HUDEP-2 (cell line): ENCODE measurements around the gene APOL1.
"Not testable (repeated sequence)": the region's sequence is repeated elsewhere in the genome, so short reads cannot be mapped to it uniquely, and the experiment has no call there.

Source experiments
- DNase-seq, 76 experiments: peaks; one replicate each; lab custom pipeline; 2025; ENCODE audit not compliant: unreplicated experiment in 76 of 76; lab: John Stamatoyannopoulos, UW

Gene APOL1

DNA sequence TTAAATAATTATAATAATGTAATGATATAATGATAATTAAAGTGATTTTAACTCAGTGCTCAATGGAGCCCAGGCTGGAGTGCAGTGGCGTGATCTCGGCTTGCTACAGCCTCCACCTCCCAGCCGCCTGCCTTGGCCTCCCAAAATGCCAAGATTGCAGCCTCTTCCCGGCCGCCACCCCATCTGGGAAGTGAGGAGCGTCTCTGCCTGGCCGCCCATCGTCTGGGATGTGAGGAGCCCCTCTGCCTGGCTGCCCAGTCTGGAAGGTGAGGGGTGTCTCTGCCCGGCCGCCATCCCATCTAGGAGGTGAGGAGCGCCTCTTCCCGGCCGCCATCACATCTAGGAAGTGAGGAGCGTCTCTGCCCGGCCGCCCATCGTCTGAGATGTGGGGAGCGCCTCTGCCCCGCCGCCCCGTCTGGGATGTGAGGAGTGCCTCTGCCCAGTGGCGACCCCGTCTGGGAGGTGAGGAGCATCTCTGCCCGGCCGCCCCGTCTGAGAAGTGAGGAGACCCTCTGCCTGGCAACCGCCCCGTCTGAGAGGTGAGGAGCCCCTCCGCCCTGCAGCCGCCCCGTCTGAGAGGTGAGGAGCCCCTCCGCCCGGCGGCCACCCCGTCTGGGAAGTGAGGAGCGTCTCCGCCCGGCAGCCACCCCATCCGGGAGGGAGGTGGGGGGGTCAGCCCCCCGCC is 37.6 kb downstream of the APOL1 start:
- DNase-seq = not testable (repeated sequence)

DNA sequence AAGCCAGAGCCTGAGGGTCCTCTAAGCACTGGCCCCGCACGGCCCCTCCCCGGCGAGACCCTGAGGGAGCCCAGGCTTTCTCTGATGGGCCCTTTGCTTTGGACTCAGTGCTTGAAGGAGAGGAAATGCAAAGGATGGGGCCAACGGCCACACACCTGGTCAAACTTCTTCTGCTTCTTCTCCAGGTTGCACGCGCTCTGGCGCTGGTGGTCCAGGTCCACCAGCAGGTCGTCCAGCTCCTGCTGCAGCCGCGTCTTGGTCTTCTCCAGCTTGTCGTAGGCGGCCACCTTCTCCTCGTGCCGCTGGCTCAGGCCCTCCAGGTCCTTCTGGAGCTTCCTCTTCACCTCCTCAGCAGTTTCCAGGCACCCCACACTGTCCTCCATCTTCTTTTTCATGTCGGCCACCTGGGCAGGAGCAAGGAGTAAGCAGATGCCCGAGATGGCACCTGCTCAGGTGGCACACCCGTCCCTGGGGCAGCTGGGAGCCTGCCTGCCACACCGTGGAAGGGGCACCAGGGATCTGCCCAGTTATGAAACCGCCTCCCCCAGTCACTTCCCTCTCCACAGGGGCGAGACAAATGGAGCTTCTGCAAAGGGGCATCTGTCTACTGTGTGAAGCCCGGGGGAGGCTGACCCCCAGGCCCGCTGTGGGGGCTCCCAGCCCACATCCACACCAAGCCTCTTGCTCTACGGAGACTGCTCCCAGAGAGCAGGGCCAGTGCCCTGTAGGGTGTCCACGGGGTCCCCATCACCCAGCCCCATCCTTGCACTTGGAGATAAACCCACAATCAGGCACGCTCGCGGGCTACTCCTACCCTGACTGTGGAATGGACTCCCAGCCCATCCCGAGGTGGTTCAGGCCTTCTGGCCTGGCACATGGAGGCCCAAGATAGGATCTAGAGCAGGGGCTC is 39.2 kb downstream of the APOL1 start:
- no peak for DNase-seq

DNA sequence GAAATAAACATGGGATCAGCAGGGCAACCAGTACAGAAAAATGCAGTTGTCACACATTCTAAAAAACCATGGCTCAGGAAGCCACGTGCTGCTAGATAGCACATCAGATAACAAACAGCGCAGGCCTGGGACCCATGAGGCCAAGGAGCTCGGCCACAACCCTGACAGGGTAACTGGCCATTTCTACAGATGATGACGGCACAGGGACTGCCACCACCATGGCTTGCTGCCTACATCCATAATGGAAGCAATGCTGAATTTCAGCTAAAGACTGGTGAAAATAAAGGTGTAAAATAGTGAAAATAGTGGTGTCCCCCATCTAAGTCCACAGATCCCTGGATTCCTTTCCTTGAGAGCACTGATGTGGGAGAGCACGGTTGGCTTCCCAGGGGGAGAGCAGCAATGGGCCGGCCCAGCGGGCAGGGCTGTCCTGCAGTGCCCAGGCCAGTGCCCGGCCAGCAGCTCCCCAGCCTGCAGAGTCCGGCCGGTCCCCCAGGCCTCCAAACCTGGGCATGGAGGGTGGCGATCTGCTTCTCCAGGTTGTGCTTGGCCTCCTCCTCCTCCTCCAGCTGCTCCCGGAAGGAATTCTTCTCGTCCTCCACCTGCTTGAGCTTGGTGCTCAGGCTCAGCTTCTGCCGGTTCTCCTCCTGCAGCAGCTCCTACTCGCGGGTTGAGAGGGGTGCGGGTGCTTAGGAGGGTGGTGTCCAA is 40.0 kb downstream of the APOL1 start:
- DNase-seq = no peak

DNA sequence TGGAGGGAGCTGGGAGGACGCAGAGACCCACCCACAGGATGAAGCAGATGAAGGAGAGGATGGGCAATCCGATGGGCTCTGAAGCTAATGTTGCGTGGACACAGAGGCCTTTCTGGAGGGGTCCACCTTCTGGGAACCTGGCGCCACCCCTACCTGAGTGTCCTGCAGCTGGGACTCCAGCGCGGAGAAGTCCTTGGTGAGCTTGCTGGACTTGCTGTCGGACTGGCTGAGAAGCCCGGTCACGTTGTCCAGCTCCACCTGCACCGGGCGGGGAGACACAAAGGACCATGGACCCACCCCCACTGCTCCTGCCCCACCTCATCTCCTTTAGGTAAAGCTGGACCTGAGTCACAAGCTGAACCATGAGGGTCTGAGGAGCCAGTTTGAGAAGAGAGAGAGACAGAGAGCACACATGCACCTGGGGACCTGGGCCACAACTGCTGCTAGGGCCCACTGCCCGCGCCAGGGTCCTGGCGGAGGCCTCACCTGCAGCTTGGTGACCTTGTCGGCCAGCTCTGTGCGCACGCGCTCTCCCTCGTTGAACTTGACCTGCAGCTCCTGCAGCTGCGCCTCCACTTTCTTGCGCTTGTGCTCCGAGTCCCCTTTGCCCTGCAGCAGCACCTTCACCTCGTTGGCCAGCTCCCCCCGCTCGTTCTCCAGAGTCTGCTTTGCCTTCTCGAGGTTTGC is 40.8 kb downstream of the APOL1 start:
- DNase-seq = no peak

DNA sequence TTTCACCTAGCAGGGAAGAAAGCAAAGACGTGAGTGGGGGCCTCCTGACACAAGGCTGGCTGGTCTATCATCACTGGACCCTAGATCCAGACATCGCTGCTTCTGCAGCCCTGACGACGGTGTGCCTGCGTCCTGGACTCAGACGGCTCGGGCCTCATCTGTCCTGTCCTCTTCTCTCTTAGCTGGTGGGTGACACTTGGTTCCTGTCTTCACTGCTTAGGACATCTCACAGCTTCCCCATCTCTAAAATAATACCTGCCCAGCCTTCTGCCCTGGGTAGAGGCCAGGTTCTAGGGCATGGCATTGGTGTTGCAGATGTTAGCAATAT is 41.3 kb downstream of the APOL1 start:
- DNase-seq = no peak

DNA sequence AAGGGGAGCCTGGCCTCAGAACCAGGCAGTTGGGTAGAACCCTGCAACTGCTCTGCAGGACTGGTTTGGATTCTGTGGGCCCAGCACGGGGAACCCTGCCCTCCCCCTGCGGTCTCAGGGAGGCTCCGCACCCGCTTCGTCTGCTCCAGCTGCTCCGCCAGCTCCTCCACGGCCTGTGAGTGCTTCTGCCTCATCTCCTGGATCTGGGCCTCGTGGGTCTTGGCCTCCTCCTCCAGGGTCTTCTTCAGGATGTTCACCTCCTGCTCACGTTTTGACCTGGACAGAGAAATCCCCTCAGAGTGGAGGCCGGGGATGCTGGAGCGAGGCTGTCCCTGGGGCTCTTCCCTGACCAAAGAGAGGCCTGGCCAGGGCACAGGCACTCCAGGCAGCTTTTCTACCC is 41.9 kb downstream of the APOL1 start:
- no peak for DNase-seq

DNA sequence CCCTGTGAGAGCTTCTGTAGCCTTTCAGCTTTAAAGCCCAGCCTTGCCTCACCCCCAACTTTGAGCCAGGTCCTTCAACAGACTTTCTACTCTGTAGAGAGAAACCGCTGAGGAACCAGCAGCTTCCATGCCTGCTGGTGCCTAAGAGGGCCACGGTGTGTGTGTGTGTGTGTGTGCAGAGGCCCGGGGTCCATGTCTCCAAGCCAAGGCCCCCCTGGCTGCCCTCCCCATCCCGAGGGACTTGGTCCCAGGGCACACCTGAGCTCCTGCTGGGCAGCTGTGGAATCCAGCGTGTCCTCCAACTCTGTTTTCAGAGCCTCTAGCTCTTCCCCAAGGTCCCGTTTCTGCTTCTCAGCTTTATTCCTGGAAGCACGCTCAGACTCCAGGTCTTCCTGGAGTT is 42.3 kb downstream of the APOL1 start:
- DNase-seq = no peak

DNA sequence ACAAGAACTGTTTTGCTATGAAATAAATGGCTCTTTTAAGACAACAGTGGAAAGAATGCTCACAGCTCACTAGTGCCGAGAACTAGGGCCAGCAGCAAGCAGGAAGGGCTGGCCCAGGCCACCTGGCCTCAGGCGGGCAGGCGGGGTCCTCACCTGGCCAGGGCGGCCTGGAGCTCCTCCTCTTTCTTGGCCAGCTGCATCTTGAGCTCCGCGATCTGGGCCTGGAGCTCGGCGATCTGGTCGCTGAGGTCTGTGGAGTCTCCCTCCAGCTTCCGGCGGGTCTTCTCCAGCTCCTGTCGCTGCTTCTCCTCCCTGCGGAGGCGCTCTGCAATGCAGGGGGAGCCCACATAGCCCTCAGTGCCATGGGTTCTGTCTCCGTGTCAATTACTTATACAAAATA is 43.8 kb downstream of the APOL1 start:
- no peak for DNase-seq

DNA sequence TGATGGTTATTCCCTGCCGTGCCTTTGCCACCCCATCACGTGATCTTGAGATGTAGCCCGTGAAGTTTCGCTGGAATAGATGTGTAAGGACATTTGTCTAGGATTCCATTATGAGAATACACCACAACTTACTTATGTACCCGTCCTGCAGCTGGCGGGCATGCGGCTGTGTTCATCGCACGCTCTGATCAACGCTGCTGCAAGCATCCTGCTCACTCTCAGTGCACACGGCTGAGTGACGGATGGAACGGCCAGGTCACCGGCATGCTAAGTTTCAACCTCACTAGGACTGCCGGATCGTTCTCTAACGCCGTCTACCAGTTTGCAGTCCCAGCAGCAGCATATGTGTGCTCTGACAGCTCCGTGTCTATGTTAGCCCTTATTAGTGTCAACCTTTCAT is 44.6 kb downstream of the APOL1 start:
- DNase-seq = no peak

DNA sequence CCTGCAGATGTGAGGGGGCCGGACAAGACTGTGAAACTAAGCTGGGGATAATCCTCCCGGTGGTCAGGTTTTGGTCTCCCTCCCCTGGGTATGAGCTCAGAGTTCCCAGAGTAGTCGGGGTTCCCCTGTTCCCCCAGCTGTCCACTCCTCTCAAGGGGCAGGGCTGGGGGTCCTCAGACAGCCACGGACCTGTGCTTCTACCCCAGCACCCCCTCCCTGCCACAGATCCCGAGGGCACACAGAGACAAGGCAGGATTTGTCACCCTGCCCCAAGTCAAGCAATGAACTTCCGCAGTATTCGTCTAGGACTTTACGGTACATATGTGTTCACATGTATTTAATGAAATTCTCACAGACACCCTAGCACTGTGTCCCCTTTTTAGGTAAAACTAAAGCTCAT is 45.2 kb downstream of the APOL1 start:
- DNase-seq = no peak

DNA sequence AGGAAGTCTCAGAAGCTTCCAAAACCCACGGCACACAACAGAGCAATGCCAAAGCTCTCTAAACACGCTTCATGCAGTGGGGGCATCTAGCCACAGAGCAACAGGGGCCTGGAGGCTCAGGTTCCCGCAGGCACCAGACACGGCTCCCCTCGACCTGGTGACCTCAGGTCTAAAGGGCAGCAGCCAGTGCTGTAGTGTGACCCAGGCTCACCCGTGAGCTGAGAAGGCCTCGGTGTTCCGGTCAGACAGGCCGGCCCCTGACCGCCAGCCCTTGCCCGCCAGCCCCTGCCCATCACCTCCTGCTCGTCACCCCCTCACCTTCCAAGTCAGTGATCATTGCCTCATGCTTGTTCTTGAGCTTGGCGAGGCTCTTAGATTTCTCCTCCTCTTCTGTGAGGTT is 45.7 kb downstream of the APOL1 start:
- no peak for DNase-seq

DNA sequence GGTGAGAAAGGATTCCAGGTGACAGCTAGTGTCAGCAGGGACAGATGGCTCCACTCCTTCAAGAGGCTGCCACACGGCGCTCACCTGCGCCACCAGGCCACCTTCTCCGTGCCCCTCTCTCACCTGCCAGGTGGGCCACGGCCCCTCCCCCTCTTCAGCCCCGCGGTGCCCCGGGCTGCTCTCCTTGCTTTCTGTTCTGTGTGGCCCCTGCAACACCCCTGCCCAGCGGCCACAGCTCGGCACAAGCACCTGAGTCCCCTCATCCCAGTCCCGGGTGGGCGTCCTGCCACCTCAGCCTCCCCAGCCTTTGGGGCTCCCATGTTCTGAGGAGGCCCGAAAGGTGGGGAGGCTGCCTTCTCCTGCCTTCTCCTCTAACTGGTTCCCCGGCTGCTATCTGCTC is 46.4 kb downstream of the APOL1 start:
- no peak for DNase-seq

DNA sequence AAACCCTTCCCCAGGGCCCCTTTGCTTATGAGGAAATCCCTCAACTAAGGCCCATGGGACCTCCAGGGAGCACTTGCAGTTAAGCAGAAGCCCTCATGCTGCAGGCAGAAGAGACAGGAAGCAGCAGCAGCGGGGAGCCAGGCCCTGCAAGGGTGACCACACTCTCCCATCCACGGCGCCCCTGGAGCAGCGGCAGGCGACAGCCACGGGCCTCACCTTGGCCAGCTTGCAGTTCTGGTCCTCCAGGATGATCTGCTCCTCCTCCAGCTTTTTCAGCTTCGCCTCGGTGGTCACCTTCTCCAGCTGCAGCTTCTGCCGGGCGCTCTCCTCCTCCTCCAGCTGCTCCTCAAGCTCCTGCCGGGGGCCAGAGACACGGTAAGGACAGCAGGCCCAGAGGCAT is 47.0 kb downstream of the APOL1 start:
- DNase-seq = no peak

DNA sequence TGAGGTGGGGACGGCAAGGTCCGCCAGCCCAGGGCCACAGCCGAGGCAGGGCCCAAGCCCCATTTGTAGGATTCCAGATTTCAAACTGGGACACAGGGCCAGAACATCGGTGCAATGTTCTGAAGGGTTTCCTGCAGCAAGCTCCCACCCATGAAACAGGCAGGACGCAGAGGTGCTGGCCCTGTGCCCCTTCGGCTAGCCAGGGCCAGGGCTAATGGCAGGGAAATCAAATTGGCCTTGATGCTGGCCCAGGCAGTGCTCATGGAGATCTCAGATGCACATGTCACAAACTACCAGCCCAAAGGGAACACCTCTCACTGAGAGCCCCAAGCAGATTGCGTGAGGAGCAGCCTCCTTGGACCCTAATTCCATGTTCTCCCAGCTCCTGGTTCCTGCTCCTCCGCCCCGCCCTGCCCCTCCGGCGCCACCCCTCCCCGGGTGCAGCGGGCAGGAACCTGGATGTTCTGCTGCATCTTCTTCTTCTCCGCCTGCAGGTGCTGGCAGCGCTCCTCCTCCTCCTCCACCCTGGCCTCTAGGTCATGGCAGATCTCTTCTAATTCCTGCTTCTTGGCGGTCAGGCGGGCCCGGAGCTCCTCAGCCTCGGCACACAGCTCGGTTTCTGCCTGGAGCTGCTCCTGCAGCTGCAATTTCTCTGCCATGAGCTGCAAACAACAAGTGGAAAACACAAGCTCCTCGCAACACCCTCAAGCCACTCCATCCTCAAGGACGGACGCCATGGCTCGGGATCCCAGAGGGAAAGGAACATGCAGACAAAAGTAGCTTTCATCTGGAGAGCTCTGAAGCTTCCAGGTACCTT is 47.7 kb downstream of the APOL1 start:
- DNase-seq = no peak

DNA sequence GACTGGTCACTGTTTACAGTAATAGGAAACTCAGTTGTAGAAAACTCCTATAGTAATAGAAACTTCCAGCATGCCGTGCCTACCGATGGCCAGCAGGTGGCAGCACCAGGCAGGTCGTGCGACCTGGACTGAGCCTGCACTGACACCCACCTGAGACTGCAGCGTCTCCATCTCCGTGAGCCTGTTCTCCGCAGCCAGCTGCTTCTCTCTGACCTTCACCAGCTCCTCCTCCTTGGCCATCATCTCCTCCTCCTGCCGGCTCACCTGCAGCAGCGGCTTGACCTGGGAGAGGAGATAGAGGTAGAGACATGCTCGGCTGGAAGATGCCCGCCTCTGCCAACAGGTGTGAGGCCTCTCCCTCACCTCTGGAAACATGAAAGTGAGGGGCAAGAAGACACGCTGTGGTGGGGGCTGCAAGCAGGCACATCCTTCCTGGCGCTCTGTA is 48.5 kb downstream of the APOL1 start:
- DNase-seq = peak in 59 of 76 experiments; percentile 3 to 66 (median 40)

DNA sequence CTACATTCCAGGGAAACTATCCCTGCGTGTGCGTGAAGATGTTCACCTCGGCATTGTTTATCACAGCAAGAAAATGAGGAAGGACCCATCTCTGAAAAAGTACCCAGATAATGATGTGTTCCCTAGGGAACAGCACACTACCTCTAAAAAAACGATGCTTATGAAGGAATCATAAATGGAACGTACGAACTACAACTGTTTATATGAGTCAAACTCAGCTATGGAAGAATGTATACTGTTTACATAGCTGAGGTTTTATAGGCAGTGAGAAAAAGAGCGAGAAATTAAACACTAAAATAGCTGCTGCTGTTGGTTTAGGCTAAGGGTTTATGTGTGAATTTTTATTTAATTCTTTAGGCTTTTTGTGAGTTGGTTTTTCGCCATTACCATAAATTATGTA is 48.9 kb downstream of the APOL1 start:
- no peak for DNase-seq

DNA sequence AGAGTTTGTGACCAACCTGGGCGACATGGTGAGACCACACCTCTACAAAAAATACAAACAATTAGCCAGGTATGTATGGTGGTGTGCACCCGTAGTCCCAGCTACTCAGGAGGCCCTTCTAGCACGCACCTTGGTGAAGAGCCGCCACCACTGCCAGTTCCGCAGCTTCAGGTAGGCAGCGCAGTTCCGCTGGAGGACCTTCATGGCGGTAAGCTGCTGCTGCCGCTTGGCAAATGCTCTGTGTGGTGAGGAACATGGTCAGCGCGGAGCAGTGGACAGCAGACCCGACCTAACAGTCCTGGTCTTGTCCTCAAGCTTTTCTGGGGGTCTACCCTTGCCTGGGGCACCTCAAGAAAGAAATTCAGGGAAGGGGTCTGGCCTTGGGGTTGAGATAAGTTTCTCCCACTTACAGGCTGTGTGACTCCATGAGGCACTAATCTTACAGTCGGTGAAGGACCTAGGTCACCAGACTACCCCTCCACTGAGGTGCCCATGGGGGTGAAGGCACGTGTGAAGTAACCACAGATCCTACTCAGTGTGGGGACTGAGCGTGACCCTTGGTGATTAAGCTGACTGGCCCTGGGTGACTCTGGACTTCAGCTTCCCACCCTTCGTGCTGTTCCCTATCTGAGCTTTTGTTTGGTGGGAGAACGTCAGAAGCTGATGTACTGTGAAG is 49.6 kb downstream of the APOL1 start:
- DNase-seq = no peak

DNA sequence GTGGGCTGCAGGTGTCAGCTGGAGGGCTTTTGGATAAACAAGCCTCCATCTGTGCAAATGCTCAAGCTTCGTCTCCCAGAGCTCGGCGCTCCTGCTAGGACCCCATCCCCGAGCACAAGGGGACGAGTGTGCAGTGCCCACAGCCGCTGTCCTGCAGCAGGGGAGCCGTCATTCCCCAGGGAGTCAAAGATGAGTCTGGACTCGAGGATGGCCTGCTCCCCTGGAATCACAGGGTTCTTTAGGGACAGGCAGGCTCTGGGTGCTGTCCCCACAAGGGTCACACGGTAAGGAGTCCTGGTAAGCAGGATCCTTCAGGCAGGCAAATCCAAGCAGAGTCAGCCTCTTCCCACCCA is 50.2 kb downstream of the APOL1 start:
- no peak for DNase-seq

DNA sequence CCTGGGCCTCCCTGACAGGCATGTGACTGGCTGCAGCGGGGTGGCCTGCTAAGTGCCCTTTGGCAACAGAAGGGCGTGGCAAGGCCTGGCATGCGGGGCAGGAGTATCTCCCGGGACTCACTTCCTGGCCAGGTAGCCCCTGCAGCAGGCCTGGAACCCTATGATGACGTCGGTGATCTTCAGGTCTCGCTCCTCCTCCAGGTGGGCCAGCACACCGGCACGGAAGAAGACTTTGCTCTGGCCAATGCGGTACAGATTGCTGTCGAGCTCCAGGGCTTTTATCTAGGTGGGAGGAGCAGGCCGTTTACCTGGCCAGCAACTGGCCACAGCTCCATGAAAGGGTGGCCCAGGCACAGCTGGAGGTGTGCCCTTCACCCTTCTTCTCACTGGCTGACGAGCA is 50.9 kb downstream of the APOL1 start:
- no peak for DNase-seq

DNA sequence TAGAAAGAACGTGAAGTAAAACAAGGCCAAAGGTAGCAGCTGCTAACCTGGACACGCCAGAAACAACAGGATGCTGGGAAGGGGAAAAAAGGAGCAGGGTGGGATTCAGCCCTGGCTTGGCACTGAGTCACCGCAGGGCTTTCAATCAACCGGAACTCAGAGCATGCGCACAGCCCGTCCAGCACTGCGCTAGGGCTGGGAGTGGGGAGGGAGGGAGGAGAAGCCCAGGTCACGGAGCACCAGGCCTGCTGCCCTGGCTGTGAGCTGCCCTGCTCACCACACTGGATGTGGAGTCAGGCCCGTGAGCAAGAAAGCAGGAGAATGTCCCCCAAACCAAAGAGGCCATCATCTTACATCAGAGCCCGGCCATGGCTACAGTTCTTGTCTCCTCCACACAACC is 51.5 kb downstream of the APOL1 start:
- no peak for DNase-seq
